Measurements from ENCODE around the gene LYPD1. TPM values are rescaled to one million over a fixed set of nuclear protein-coding genes. Genes with fewer than 3 reads are reported as not detected.

LYPD1 gene
- total and polyA plus RNA-seq, 4 donors: 0.17 to 0.65 (median 0.46) TPM

DNA sequence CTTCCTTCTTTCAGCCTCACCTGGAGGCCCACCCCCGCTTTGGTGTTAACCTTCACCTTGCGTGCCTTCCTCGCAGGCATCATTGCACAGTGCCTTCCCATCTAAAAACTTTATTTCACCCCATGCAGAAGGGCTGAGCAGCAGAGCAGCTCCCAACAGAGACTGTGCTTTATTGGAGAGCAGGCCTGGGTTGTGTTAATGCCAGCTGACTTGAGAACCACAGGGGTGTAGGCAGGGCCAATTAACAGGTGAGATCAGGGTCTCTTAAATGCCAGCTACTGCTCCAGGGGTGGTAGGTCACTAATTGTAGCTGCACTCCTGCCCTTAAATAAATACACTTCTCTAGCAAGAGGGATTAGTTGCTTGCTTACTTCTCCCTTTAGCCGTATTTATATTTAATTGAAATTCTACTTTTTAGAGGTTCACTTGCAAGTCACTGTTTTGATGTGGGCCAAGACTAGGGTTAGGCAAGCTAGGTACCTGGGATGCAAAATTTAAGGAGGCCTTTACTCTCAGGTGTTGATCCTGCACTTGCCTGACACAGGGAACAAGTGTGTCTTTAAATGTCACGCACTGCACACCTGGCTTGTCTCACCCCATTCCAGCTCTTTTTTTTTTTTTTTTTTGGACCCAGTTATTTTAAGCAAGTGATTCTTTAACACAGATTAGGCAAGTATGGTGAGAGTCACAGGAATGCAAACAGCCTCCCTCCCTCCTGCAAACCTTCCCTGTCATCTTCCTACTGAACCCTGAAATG lies 54.5 kb downstream of the LYPD1 start:
- 96% methylated on average over 5 of the region's 5 CpGs for WGBS
- no peak overlapping the region for H3K4me3 ChIP-seq (ENCODE audit: low read depth in 1 of 3, low read length in 3 of 3)
- peaks cover 0 to 5% (median 1%) of the 10 kb centered on the region in 4 donors for H3K4me1 ChIP-seq (ENCODE audit: control insufficient read depth in 4 of 4, insufficient read depth in 4 of 4, low read length in 3 of 4)
- H3K36me3 ChIP-seq (ENCODE audit: control insufficient read depth in 4 of 4, insufficient read depth in 3 of 4, low read depth in 1 of 4, low read length in 3 of 4): no peaks in the 10 kb centered on the region
- DNase-seq (ENCODE audit: low spot score): no peak
- TF ChIP-seq HNF4G (IDR thresholded peaks at IDR 0.05): no peak
- no peak for TF ChIP-seq RXRA (IDR thresholded peaks at IDR 0.05)
- no peak for TF ChIP-seq GABPA (IDR thresholded peaks at IDR 0.05 in 1 of 2, conservative IDR thresholded peaks at IDR 0.05 in 1 of 2)
- no peak for TF ChIP-seq SP1 (IDR thresholded peaks at IDR 0.05)
- TF ChIP-seq RAD21 (IDR thresholded peaks at IDR 0.05): no peak
- TF ChIP-seq FOXA1 (IDR thresholded peaks at IDR 0.05): no peak
- TF ChIP-seq TAF1 (conservative IDR thresholded peaks at IDR 0.05): no peak
- no peak for TF ChIP-seq JUND (IDR thresholded peaks at IDR 0.05)
- TF ChIP-seq HNF4A (conservative IDR thresholded peaks at IDR 0.05): no peak
- TF ChIP-seq, protein P1, sequence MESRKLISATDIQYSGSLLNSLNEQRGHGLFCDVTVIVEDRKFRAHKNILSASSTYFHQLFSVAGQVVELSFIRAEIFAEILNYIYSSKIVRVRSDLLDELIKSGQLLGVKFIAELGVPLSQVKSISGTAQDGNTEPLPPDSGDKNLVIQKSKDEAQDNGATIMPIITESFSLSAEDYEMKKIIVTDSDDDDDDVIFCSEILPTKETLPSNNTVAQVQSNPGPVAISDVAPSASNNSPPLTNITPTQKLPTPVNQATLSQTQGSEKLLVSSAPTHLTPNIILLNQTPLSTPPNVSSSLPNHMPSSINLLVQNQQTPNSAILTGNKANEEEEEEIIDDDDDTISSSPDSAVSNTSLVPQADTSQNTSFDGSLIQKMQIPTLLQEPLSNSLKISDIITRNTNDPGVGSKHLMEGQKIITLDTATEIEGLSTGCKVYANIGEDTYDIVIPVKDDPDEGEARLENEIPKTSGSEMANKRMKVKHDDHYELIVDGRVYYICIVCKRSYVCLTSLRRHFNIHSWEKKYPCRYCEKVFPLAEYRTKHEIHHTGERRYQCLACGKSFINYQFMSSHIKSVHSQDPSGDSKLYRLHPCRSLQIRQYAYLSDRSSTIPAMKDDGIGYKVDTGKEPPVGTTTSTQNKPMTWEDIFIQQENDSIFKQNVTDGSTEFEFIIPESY (IDR thresholded peaks at IDR 0.05): no peak
- no peak for TF ChIP-seq NR2F2 (IDR thresholded peaks at IDR 0.05)
- TF ChIP-seq, protein P2, sequence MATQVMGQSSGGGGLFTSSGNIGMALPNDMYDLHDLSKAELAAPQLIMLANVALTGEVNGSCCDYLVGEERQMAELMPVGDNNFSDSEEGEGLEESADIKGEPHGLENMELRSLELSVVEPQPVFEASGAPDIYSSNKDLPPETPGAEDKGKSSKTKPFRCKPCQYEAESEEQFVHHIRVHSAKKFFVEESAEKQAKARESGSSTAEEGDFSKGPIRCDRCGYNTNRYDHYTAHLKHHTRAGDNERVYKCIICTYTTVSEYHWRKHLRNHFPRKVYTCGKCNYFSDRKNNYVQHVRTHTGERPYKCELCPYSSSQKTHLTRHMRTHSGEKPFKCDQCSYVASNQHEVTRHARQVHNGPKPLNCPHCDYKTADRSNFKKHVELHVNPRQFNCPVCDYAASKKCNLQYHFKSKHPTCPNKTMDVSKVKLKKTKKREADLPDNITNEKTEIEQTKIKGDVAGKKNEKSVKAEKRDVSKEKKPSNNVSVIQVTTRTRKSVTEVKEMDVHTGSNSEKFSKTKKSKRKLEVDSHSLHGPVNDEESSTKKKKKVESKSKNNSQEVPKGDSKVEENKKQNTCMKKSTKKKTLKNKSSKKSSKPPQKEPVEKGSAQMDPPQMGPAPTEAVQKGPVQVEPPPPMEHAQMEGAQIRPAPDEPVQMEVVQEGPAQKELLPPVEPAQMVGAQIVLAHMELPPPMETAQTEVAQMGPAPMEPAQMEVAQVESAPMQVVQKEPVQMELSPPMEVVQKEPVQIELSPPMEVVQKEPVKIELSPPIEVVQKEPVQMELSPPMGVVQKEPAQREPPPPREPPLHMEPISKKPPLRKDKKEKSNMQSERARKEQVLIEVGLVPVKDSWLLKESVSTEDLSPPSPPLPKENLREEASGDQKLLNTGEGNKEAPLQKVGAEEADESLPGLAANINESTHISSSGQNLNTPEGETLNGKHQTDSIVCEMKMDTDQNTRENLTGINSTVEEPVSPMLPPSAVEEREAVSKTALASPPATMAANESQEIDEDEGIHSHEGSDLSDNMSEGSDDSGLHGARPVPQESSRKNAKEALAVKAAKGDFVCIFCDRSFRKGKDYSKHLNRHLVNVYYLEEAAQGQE (IDR thresholded peaks at IDR 0.05): no peak
- TF ChIP-seq, protein P3, sequence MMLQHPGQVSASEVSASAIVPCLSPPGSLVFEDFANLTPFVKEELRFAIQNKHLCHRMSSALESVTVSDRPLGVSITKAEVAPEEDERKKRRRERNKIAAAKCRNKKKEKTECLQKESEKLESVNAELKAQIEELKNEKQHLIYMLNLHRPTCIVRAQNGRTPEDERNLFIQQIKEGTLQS (IDR thresholded peaks at IDR 0.05): no peak
- TF ChIP-seq, protein P4, sequence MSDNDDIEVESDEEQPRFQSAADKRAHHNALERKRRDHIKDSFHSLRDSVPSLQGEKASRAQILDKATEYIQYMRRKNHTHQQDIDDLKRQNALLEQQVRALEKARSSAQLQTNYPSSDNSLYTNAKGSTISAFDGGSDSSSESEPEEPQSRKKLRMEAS (IDR thresholded peaks at IDR 0.05): no peak
- no peak for TF ChIP-seq FOXA2 (IDR thresholded peaks at IDR 0.05)
- no peak for TF ChIP-seq YY1 (IDR thresholded peaks at IDR 0.05)
- no peak for TF ChIP-seq EGR1 (IDR thresholded peaks at IDR 0.05; ENCODE audit: low read depth in 2 of 2)
- TF ChIP-seq, protein P5, sequence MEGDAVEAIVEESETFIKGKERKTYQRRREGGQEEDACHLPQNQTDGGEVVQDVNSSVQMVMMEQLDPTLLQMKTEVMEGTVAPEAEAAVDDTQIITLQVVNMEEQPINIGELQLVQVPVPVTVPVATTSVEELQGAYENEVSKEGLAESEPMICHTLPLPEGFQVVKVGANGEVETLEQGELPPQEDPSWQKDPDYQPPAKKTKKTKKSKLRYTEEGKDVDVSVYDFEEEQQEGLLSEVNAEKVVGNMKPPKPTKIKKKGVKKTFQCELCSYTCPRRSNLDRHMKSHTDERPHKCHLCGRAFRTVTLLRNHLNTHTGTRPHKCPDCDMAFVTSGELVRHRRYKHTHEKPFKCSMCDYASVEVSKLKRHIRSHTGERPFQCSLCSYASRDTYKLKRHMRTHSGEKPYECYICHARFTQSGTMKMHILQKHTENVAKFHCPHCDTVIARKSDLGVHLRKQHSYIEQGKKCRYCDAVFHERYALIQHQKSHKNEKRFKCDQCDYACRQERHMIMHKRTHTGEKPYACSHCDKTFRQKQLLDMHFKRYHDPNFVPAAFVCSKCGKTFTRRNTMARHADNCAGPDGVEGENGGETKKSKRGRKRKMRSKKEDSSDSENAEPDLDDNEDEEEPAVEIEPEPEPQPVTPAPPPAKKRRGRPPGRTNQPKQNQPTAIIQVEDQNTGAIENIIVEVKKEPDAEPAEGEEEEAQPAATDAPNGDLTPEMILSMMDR (IDR thresholded peaks at IDR 0.05; ENCODE audit: low read depth, low read length, missing input control): no peak
- no peaks in the 10 kb centered on the region for H3K9me3 ChIP-seq (ENCODE audit: control insufficient read depth in 4 of 4, low read length in 3 of 4)
- H3K27me3 ChIP-seq (ENCODE audit: control insufficient read depth in 4 of 4, insufficient read depth in 4 of 4, low read length in 3 of 4): no peaks in the 10 kb centered on the region
- no peak overlapping the region for H3K9ac ChIP-seq (ENCODE audit: low read depth in 1 of 2, low read length in 2 of 2)
- H3K27ac ChIP-seq (ENCODE audit: low read depth in 1 of 2, low read length in 2 of 2): no peak overlapping the region

Data from liver (tissue), 9 donors.